ENCODE measurements around the gene RREB1. TPM values are rescaled to one million over a fixed set of nuclear protein-coding genes. Genes with fewer than 3 reads are reported as not detected.
A peak's percentile ranks its signal among the peaks of the same experiment; 100 is the strongest.

RREB1 gene
- total RNA-seq, 1 donor from 2014 or later: 12.7 TPM

- H3K27me3 Mint-ChIP-seq (ENCODE audit: insufficient read depth): no peaks in the 10 kb centered on the region
- peaks cover 65% of the 10 kb centered on the region for H3K4me1 Mint-ChIP-seq (ENCODE audit: low read depth)
- DNase-seq (ENCODE audit: low spot score): no peak
- H3K9me3 Mint-ChIP-seq: no peaks in the 10 kb centered on the region
- H3K27ac Mint-ChIP-seq: no peak overlapping the region
- intact Hi-C loops (cut with micrococcal nuclease): loop anchor here (10.0 kb wide), 1 partner anchor 338 kb away; no protein-coding TSS in a partner anchor
- no peak overlapping the region for H3K4me3 Mint-ChIP-seq
- H3K36me3 Mint-ChIP-seq (ENCODE audit: low read depth): peaks cover 9% of the 10 kb centered on the region
Measured at GRCh38 chr6:7132398-7133035, 24.8 kb downstream of the RREB1 start.

- intact Hi-C loops (cut with micrococcal nuclease): loop anchor here (10.0 kb wide), 1 partner anchor 340 kb away; no protein-coding TSS in a partner anchor
- H3K9me3 Mint-ChIP-seq: no peaks in the 10 kb centered on the region
- peaks cover 65% of the 10 kb centered on the region for H3K4me1 Mint-ChIP-seq (ENCODE audit: low read depth)
- H3K27me3 Mint-ChIP-seq (ENCODE audit: insufficient read depth): no peaks in the 10 kb centered on the region
- DNase-seq (ENCODE audit: low spot score): no peak
- no peak overlapping the region for H3K27ac Mint-ChIP-seq
- H3K4me3 Mint-ChIP-seq: no peak overlapping the region
- H3K36me3 Mint-ChIP-seq (ENCODE audit: low read depth): peaks cover 2% of the 10 kb centered on the region
Measured at GRCh38 chr6:7134999-7135745, 27.4 kb downstream of the RREB1 start.

- no peak overlapping the region for H3K27ac Mint-ChIP-seq
Measured at GRCh38 chr6:7135755-7136154, 28.0 kb downstream of the RREB1 start.

GRCh38 chr6:7136859-7137334, 29.1 kb downstream of the RREB1 start:
- Mint-ChIP-seq H3K36me3 (ENCODE audit: low read depth) (no peaks in the 10 kb centered on the region), H3K9me3 (no peaks in the 10 kb centered on the region), H3K27me3 (ENCODE audit: insufficient read depth) (no peaks in the 10 kb centered on the region), H3K4me1 (ENCODE audit: low read depth) (peaks cover 65% of the 10 kb centered on the region), H3K27ac (peak overlapping the region; percentile 94), H3K4me3 (peak overlapping the region; percentile 81)
- intact Hi-C loops (cut with micrococcal nuclease): loop anchor here (1.0 to 10.0 kb wide), 4 partner anchors 28 to 342 kb away; partner anchors contain the start of genes CAGE1 and RIOK1
- DNase-seq (ENCODE audit: low spot score): no peak

More at GRCh38 chr6:7135755-7136154, 28.0 kb downstream of the RREB1 start:
- no peaks in the 10 kb centered on the region for H3K27me3 Mint-ChIP-seq (ENCODE audit: insufficient read depth)
- H3K9me3 Mint-ChIP-seq: no peaks in the 10 kb centered on the region
- intact Hi-C loops (cut with micrococcal nuclease): loop anchor here (2.0 to 10.0 kb wide), 2 partner anchors 253 to 341 kb away; partner anchors contain the start of genes CAGE1 and RIOK1
- no peak overlapping the region for H3K4me3 Mint-ChIP-seq
- peaks cover 2% of the 10 kb centered on the region for H3K36me3 Mint-ChIP-seq (ENCODE audit: low read depth)
- H3K4me1 Mint-ChIP-seq (ENCODE audit: low read depth): peaks cover 65% of the 10 kb centered on the region
- no peak for DNase-seq (ENCODE audit: low spot score)

GRCh38 chr6:7137335-7138045, 29.7 kb downstream of the RREB1 start:
- Mint-ChIP-seq H3K36me3 (ENCODE audit: low read depth) (no peaks in the 10 kb centered on the region), H3K27me3 (ENCODE audit: insufficient read depth) (no peaks in the 10 kb centered on the region), H3K9me3 (no peaks in the 10 kb centered on the region), H3K4me3 (peak overlapping the region; percentile 81), H3K4me1 (ENCODE audit: low read depth) (peaks cover 61% of the 10 kb centered on the region), H3K27ac (peak overlapping the region; percentile 94)
- peak; percentile 60 for DNase-seq (ENCODE audit: low spot score)
- intact Hi-C loops (cut with micrococcal nuclease): loop anchor here (1.0 to 10.0 kb wide), 5 partner anchors 28 to 927 kb away; partner anchors contain the start of genes BLOC1S5, CAGE1 and RIOK1

- Mint-ChIP-seq H3K9me3 (no peaks in the 10 kb centered on the region), H3K4me3 (peak overlapping the region; percentile 81), H3K4me1 (ENCODE audit: low read depth) (peaks cover 60% of the 10 kb centered on the region), H3K36me3 (ENCODE audit: low read depth) (peaks cover 1% of the 10 kb centered on the region), H3K27ac (peak overlapping the region; percentile 94), H3K27me3 (ENCODE audit: insufficient read depth) (no peaks in the 10 kb centered on the region)
- no peak for DNase-seq (ENCODE audit: low spot score)
- intact Hi-C loops (cut with micrococcal nuclease): loop anchor here (2.0 to 10.0 kb wide), 2 partner anchors 343 to 927 kb away; partner anchors contain the start of gene BLOC1S5
Measured at GRCh38 chr6:7138046-7138531, 30.3 kb downstream of the RREB1 start.

- H3K4me1 Mint-ChIP-seq (ENCODE audit: low read depth): peaks cover 66% of the 10 kb centered on the region
- DNase-seq (ENCODE audit: low spot score): peak; percentile 21
- peak overlapping the region; percentile 8 for H3K4me3 Mint-ChIP-seq
- peaks cover 1% of the 10 kb centered on the region for H3K36me3 Mint-ChIP-seq (ENCODE audit: low read depth)
- no peaks in the 10 kb centered on the region for H3K27me3 Mint-ChIP-seq (ENCODE audit: insufficient read depth)
- H3K27ac Mint-ChIP-seq: peak overlapping the region; percentile 36
- H3K9me3 Mint-ChIP-seq: no peaks in the 10 kb centered on the region
- intact Hi-C loops (cut with micrococcal nuclease): loop anchor here (2.0 to 10.0 kb wide), 2 partner anchors 344 to 926 kb away; partner anchors contain the start of gene BLOC1S5
Measured at GRCh38 chr6:7138921-7139358, 31.2 kb downstream of the RREB1 start.

GRCh38 chr6:7139835-7140470, 32.2 kb downstream of the RREB1 start:
- no peak for DNase-seq (ENCODE audit: low spot score)
- Mint-ChIP-seq H3K27me3 (ENCODE audit: insufficient read depth) (no peaks in the 10 kb centered on the region), H3K4me3 (peak overlapping the region; percentile 84), H3K27ac (peak overlapping the region; percentile 84), H3K36me3 (ENCODE audit: low read depth) (peaks cover 1% of the 10 kb centered on the region), H3K9me3 (no peaks in the 10 kb centered on the region), H3K4me1 (ENCODE audit: low read depth) (peaks cover 68% of the 10 kb centered on the region)
- intact Hi-C loops (cut with micrococcal nuclease): loop anchor here (1.0 to 10.0 kb wide), 5 partner anchors 8 to 1295 kb away; partner anchors contain the start of genes BLOC1S5 and SLC35B3

GRCh38 chr6:7140631-7141378, 33.0 kb downstream of the RREB1 start:
- intact Hi-C loops (cut with micrococcal nuclease): loop anchor here (1.0 to 10.0 kb wide), 4 partner anchors 7 to 1294 kb away; partner anchors contain the start of genes RREB1 and SLC35B3
- Mint-ChIP-seq H3K27me3 (ENCODE audit: insufficient read depth) (no peaks in the 10 kb centered on the region), H3K4me3 (peak overlapping the region; percentile 84), H3K27ac (peak overlapping the region; percentile 84), H3K36me3 (ENCODE audit: low read depth) (peaks cover 1% of the 10 kb centered on the region), H3K4me1 (ENCODE audit: low read depth) (peaks cover 68% of the 10 kb centered on the region), H3K9me3 (no peaks in the 10 kb centered on the region)
- peak; percentile 78 for DNase-seq (ENCODE audit: low spot score)

- DNase-seq (ENCODE audit: low spot score): no peak
- H3K4me1 Mint-ChIP-seq (ENCODE audit: low read depth): peaks cover 74% of the 10 kb centered on the region
- no peaks in the 10 kb centered on the region for H3K27me3 Mint-ChIP-seq (ENCODE audit: insufficient read depth)
- H3K36me3 Mint-ChIP-seq (ENCODE audit: low read depth): peaks cover 1% of the 10 kb centered on the region
- intact Hi-C loops (cut with micrococcal nuclease): loop anchor here (10.0 kb wide), 1 partner anchor 1292 kb away; the partner anchor contains the start of gene SLC35B3
- H3K9me3 Mint-ChIP-seq: no peaks in the 10 kb centered on the region
- no peak overlapping the region for H3K4me3 Mint-ChIP-seq
- no peak overlapping the region for H3K27ac Mint-ChIP-seq
Measured at GRCh38 chr6:7142228-7142801, 34.6 kb downstream of the RREB1 start.

- no peak for DNase-seq (ENCODE audit: low spot score)
- Mint-ChIP-seq H3K27ac (no peak overlapping the region), H3K27me3 (ENCODE audit: insufficient read depth) (no peaks in the 10 kb centered on the region), H3K36me3 (ENCODE audit: low read depth) (peaks cover 1% of the 10 kb centered on the region), H3K9me3 (no peaks in the 10 kb centered on the region), H3K4me3 (peak overlapping the region; percentile 50), H3K4me1 (ENCODE audit: low read depth) (peaks cover 74% of the 10 kb centered on the region)
- intact Hi-C loops (cut with micrococcal nuclease): loop anchor here (10.0 kb wide), 1 partner anchor 1292 kb away; the partner anchor contains the start of gene SLC35B3
Measured at GRCh38 chr6:7142918-7143475, 35.2 kb downstream of the RREB1 start.
